Measurements from ENCODE around the gene TBC1D5.

TBC1D5 gene

DNA sequence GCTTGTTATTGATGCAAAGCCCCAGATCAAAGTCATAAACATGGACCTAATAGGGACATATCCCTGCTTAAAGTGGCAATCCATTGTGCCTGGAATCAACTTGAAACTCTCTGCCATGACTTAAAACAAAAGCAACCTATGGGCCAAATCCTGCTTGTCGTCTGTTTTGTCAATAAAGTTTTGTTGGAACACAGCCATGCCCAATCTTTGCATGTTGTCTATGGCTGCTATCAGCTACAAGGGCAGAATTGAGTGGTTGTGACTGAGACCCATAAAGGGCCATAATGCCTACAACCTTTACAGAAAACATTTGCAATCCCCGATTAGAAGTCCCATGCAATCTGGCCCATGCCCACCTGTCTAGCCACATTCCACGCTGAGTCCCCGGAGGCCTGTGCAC, 622.3 kb downstream of the TBC1D5 start:
- H3K4me3 ChIP-seq (ENCODE audit: low read length): no peak overlapping the region
- DNase-seq (ENCODE audit: low read depth): no peak
- TF ChIP-seq, protein P1, sequence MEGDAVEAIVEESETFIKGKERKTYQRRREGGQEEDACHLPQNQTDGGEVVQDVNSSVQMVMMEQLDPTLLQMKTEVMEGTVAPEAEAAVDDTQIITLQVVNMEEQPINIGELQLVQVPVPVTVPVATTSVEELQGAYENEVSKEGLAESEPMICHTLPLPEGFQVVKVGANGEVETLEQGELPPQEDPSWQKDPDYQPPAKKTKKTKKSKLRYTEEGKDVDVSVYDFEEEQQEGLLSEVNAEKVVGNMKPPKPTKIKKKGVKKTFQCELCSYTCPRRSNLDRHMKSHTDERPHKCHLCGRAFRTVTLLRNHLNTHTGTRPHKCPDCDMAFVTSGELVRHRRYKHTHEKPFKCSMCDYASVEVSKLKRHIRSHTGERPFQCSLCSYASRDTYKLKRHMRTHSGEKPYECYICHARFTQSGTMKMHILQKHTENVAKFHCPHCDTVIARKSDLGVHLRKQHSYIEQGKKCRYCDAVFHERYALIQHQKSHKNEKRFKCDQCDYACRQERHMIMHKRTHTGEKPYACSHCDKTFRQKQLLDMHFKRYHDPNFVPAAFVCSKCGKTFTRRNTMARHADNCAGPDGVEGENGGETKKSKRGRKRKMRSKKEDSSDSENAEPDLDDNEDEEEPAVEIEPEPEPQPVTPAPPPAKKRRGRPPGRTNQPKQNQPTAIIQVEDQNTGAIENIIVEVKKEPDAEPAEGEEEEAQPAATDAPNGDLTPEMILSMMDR (conservative IDR thresholded peaks at IDR 0.05; ENCODE audit: low read length): no peak

DNA sequence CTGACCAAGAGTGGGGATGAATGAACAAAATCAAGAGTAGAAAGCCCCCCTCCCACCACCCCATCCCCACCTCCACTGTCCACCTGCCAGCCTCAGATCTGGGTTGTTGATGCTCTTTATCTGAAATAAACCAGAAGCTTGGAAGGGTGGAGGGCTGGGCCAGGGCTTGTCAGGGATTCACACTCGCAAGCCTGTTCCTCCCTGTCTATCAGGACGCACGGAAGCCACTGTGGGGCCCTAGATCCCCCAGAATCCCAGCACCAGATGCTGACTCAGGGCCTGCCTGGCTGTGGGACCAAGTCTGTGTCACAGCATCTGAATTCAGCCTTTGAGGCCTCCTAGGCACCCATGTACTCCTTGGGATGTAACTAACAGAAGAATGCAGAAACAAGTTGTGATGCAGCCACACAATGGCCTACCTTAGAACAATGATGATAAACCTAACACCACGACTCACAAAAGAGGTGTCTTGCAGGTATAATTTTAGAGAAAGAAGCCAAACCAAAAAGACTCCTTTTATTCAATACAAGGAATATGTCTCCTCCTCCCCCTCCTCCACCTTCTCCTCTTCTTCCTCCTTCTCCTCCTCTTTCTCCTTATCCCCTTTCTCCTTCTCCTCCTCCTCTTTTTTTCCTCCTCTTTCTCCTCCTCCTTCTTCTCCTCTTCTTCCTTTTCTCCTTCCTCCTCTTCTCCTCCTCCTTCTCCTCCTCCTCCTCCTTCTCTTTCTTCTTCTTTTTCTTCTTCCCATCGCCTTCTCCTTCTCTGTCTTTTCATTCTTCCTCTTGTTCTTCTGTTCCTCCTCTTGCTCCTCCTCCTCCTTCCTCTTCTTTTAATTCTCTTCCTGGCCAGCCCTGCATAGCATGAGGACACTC, 623.0 kb downstream of the TBC1D5 start:
- DNase-seq (ENCODE audit: low read depth): no peak
- TF ChIP-seq, protein P1 (conservative IDR thresholded peaks at IDR 0.05; ENCODE audit: low read length): no peak
- no peak overlapping the region for H3K4me3 ChIP-seq (ENCODE audit: low read length)

DNA sequence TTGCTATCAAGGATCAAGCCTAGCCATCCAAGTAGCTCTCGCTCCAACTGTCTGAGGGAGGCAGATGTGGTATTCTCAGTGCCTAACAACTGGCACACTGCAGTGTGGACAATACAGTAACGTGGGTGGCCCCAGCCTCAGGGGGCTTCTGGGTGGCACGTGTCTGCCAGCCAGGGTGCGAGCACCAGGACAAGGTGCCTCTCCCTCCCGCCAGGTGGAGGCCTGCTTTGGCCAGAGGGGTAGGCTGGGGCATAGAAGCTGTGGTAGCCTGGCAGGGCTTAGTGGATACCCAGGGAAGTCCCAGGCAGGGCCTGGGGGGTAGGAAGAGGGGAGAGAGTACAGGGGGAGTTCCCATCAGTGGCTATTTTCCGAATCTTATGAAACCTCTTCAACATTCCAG, 623.7 kb downstream of the TBC1D5 start:
- no peak overlapping the region for H3K4me3 ChIP-seq (ENCODE audit: low read length)
- DNase-seq (ENCODE audit: low read depth): no peak
- TF ChIP-seq, protein P1 (conservative IDR thresholded peaks at IDR 0.05; ENCODE audit: low read length): no peak

- TF ChIP-seq, protein P1 (conservative IDR thresholded peaks at IDR 0.05; ENCODE audit: low read length): no peak
Observed at GRCh38 chr3:17116007-17116600, 626.3 kb downstream of the TBC1D5 start.

DNA sequence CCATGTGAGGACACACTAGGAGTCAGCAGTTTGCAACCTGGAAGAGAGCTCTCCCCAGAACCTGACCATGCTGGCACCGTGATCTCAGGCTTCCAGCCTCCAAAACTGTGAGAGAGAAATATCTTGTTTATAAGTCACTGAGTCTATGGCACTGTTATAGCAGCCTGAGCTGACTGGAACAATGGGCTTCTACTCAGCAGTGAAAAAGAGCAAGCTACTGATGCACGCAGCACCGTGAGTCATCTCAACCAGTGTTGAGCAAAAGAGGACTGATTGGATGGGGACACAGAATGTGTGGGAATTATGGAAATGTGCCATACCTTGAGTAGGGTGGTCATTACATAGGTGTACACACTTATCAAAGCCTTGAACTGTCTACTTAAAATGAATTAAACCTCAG, 627.2 kb downstream of the TBC1D5 start:
- no peak overlapping the region for H3K4me3 ChIP-seq (ENCODE audit: low read length)
- DNase-seq (ENCODE audit: low read depth): no peak
- TF ChIP-seq, protein P1 (conservative IDR thresholded peaks at IDR 0.05; ENCODE audit: low read length): no peak

More at GRCh38 chr3:17116007-17116600, 626.3 kb downstream of the TBC1D5 start:
- H3K4me3 ChIP-seq (ENCODE audit: low read length): no peak overlapping the region
- no peak for DNase-seq (ENCODE audit: low read depth)

DNA sequence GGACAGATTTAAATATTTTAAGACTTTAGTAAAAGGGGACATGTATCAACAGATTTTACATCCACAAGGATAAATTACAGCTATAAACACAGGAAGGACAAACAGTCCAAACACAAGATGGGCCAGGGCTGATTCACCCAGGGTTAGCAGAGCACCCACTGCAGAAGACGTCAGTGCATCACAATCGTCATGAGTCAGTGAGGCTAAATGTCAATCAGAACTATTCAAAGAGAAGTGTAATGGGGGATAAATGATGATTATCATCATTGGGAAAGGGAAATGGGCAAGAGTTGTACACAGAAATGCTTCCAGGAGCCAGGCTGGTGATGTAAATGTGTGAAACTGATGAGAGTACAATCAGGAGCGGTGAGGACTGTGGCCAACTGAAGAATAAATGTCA, 630.8 kb downstream of the TBC1D5 start:
- no peak for DNase-seq (ENCODE audit: low read depth)
- TF ChIP-seq, protein P1 (conservative IDR thresholded peaks at IDR 0.05; ENCODE audit: low read length): no peak
- no peak overlapping the region for H3K4me3 ChIP-seq (ENCODE audit: low read length)

All from AG10803 (cell line).